ENCODE measurements around the gene ZNF783.

GRCh38 chr7:149310113-149310836 is 48.3 kb downstream of the ZNF783 start:
- TF ChIP-seq EZH2 (IDR thresholded peaks at IDR 0.05; ENCODE audit: low read depth, low read length, severe bottlenecking) (no peak), SP2 (IDR thresholded peaks at IDR 0.05; ENCODE audit: low read length) (no peak), CTCF (IDR thresholded peaks at IDR 0.05; ENCODE audit: control extremely low read depth in 1 of 3, insufficient read depth in 1 of 3, low read depth in 1 of 3, low read length in 3 of 3) (peak in 2 of 3 experiments; percentile 51 to 68; a peak in 2 of 4 replicates), BACH1 (IDR thresholded peaks at IDR 0.05; ENCODE audit: low read length) (no peak), TAF1 (IDR thresholded peaks at IDR 0.05; ENCODE audit: low read depth, low read length) (no peak)

Data from H1 (cell line).